H1 (cell line): ENCODE data around the gene OLIG2. TPM values are rescaled to one million over a fixed set of nuclear protein-coding genes. Genes with fewer than 3 reads are reported as not detected.
A peak's percentile ranks its signal among the peaks of the same experiment; 100 is the strongest.

Source experiments
- BRCA1 ChIP-seq: IDR thresholded peaks from 2 replicates; pipeline ENCODE4 v1.6.1; 2012; ENCODE audit warnings: low read depth, low read length, improper control_type of control experiment
- CHD2 ChIP-seq: IDR thresholded peaks from 2 replicates; pipeline ENCODE4 v1.6.1; 2012; ENCODE audit warnings: low read length, improper control_type of control experiment
- EGR1 ChIP-seq: IDR thresholded peaks from 2 replicates; pipeline ENCODE4 v1.6.1; 2011; ENCODE audit warnings: low read depth, low read length, borderline replicate concordance
- EZH2 ChIP-seq: fragments of 200-600 bp; sonication (generic); IDR thresholded peaks from 2 replicates; pipeline ENCODE4 v1.7.1; 2012; ENCODE audit warnings: low read depth, mild to moderate bottlenecking, moderate library complexity, low read length, inconsistent platforms; ENCODE audit not compliant: severe bottlenecking
- FOSL1 ChIP-seq: IDR thresholded peaks from 2 replicates; pipeline ENCODE4 v1.6.1; 2011; ENCODE audit warnings: mild to moderate bottlenecking, low read depth, low read length, moderate library complexity; ENCODE audit not compliant: insufficient read depth
- POLR2A ChIP-seq, 2 experiments: IDR thresholded peaks; 1 replicate in 1 of 2; 2 replicates in 1 of 2; pipeline ENCODE4 v1.6.1; 2011; ENCODE audit warnings: low read depth in 2 of 2, low read length in 2 of 2, mild to moderate bottlenecking in 2 of 2; ENCODE audit errors: control extremely low read depth in 1 of 2
- POLR2AphosphoS5 ChIP-seq: IDR thresholded peaks from 2 replicates; pipeline ENCODE4 v1.6.1; 2011; ENCODE audit warnings: low read depth, low read length
- RNF2 ChIP-seq: fragments of 200-900, 300-1000 bp; sonication (generic); IDR thresholded peaks from 2 replicates; pipeline ENCODE4 v1.7.1; 2016; ENCODE audit warnings: borderline replicate concordance, low read depth, mild to moderate bottlenecking, antibody characterized with exemption, low read length; ENCODE audit not compliant: poor library complexity, severe bottlenecking; ENCODE audit errors: missing control alignments
- TAF1 ChIP-seq: IDR thresholded peaks from 2 replicates; pipeline ENCODE4 v1.6.1; 2011; ENCODE audit warnings: mild to moderate bottlenecking, low read depth, low read length
- polyA plus RNA-seq, 7 experiments: library from polyadenylated mRNA; depleted of rRNA in 3 of 7; stranded (reverse) in 5 of 7; unstranded in 2 of 7; fragments of >200 nt in 5 of 7; fragments of 200-250 nt in 2 of 7; gene quantifications; 1 replicate in 5 of 7; 2 replicates in 1 of 7; 4 replicates in 1 of 7; pipeline versions ENCODE4 v1.2.1 to v1.2.3, GENCODE V29; 2011 to 2013; ENCODE audit warnings: missing spikeins in 2 of 7, mixed read lengths in 2 of 7
- total RNA-seq: library from RNA; stranded (reverse); fragmentation: NEBNext Ultra II Directional; extraction: Animal tissue kit (Norgen Biotek cat#: 25700); gene quantifications from 2 replicates; pipeline ENCODE4 v1.2.1, GENCODE V29; 2021
- TF ChIP-seq, protein P1 (sequence below): IDR thresholded peaks from 2 replicates; pipeline ENCODE4 v1.6.1; 2012; ENCODE audit warnings: inconsistent platforms

OLIG2 gene
- total and polyA plus RNA-seq, 2 of the 8 experiments (the other 6 are each of a cell fraction or from before 2014, with no cell fraction given), result 0.79 TPM; not detected in 1

DNA sequence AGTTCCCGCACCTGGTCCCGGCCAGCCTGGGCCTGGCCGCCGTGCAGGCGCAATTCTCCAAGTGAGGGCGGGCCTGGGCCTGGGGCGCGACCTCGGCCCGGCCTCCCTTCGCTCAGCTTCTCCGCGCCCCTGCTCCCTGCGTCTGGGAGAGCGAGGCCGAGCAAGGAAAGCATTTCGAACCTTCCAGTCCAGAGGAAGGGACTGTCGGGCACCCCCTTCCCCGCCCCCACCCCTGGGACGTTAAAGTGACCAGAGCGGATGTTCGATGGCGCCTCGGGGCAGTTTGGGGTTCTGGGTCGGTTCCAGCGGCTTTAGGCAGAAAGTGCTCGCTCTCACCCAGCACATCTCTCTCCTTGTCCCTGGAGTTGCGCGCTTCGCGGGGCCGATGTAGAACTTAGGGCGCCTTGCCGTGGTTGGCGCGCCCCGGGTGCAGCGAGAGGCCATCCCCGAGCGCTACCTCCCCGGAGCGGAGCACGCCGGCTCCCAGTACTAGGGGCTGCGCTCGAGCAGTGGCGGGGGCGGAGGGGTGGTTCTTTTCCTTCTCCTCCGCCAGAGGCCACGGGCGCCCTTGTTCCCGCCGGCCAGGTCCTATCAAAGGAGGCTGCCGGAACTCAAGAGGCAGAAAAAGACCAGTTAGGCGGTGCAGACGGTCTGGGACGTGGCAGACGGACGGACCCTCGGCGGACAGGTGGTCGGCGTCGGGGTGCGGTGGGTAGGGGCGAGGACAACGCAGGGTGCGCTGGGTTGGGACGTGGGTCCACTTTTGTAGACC is 45.4 kb downstream of the OLIG2 start (continued):
- TF ChIP-seq TAF1 (no peak), EZH2 (no peak), EGR1 (no peak), RNF2 (peak; percentile 98), FOSL1 (no peak), POLR2AphosphoS5 (no peak), CHD2 (no peak), BRCA1 (no peak), POLR2A (IDR thresholded peaks at IDR 0.05; ENCODE audit: control extremely low read depth in 1 of 2, low read depth in 2 of 2, low read length in 2 of 2) (no peak)
- TF ChIP-seq, protein P1, sequence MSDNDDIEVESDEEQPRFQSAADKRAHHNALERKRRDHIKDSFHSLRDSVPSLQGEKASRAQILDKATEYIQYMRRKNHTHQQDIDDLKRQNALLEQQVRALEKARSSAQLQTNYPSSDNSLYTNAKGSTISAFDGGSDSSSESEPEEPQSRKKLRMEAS, result 0 out of 2 replicates have a peak, but pooled peaks have one; percentile 11
